GM21381 (cell line): ENCODE measurements around the gene ZNF672.
"Not testable (repeated sequence)": the region's sequence is repeated elsewhere in the genome, so short reads cannot be mapped to it uniquely, and the experiment has no call there.

Experiments
- ATAC-seq: cut with Tn5 transposase; IDR thresholded peaks from one replicate; pipeline ENCODE4 v1.9.1; 2021; ENCODE audit warnings: mild to moderate bottlenecking, moderate library complexity; ENCODE audit not compliant: unreplicated experiment

Gene ZNF672

GRCh38 chr1:248884632-248885295, 46.7 kb downstream of the ZNF672 start:
- no peak for ATAC-seq

- no peak for ATAC-seq
These were observed 47.6 kb downstream of the ZNF672 start for GRCh38 chr1:248885646-248886045.

- no peak for ATAC-seq
These were observed 48.3 kb downstream of the ZNF672 start for GRCh38 chr1:248886237-248886895.

GRCh38 chr1:248889914-248890243, 51.9 kb downstream of the ZNF672 start:
- ATAC-seq: not testable (repeated sequence)

- no peak for ATAC-seq
These were observed 52.8 kb downstream of the ZNF672 start for GRCh38 chr1:248890549-248891498.

GRCh38 chr1:248891758-248892157, 53.7 kb downstream of the ZNF672 start:
- ATAC-seq: no peak

GRCh38 chr1:248892590-248892989, 54.6 kb downstream of the ZNF672 start:
- no peak for ATAC-seq

GRCh38 chr1:248894837-248895236, 56.8 kb downstream of the ZNF672 start:
- no peak for ATAC-seq

- ATAC-seq: no peak
These were observed 59.7 kb downstream of the ZNF672 start for GRCh38 chr1:248897412-248898337.
